Esophagus muscularis mucosa (tissue), 4 donors: ENCODE results near the gene PROSER1.

Source experiments
- EP300 ChIP-seq: sonication (generic); formaldehyde crosslinking; IDR thresholded peaks from one replicate; pipeline ENCODE4 v1.6.1; 2017; ENCODE audit warnings: antibody characterized with exemption
- POLR2A ChIP-seq: fragments of 450-650 bp; IDR thresholded peaks from one replicate; pipeline ENCODE4 v1.6.1; 2017; ENCODE audit warnings: antibody characterized with exemption, moderate library complexity, mild to moderate bottlenecking, low read depth
- POLR2AphosphoS5 ChIP-seq, 2 donors: sonication (generic); formaldehyde crosslinking; IDR thresholded peaks; one replicate each; pipeline ENCODE4 v1.6.1; 2017; ENCODE audit warnings: antibody characterized with exemption in 2 of 2
- TF ChIP-seq, protein P1 (sequence below), 3 experiments: fragments of 200-600 bp in 2 of 3; fragments of 450-650 bp in 1 of 3; sonication (generic) in 2 of 3; IDR thresholded peaks; one replicate each; pipeline ENCODE4 v1.5.1; 2017 to 2019; ENCODE audit warnings: antibody characterized with exemption in 3 of 3, mild to moderate bottlenecking in 2 of 3, moderate library complexity in 1 of 3

DNA sequence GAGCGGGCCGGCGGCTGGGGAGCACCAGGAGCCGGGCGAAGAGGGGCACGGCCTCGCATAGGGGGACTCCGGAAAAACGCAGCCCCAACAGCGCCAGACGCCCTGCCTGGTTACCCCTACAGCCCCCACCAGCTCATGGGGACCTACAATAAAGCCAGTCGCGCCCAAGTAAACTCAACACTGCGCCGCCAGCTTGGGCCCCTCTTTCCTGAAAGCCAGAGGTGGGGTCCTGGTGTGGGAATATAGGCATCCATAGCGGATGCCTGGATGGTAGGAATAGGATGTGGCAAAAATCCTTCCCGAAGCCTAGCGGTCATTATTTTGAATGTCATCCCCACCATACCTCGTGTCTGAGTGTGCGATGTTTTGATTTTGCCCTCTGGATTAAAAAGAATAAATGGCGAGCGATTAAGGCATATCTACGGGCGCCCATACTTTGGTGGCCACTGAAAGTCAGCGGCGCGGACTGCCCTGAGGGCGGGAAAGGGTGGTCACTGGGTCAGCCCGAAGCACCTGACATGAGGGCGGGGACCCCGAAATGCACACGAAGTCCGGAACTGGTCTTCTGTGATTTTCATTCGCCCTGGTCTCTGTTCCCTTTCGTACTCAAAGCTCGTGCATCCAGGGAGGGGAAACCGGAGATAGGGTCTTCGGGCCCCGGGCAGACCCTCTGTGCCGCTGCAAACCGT is at the start of gene PROSER1, which contains the start of gene NHLRC3:
- TF ChIP-seq POLR2A (no peak), POLR2AphosphoS5 (IDR thresholded peaks at IDR 0.05) (peak; percentile 70 to 72), EP300 (no peak)
- TF ChIP-seq, protein P1, sequence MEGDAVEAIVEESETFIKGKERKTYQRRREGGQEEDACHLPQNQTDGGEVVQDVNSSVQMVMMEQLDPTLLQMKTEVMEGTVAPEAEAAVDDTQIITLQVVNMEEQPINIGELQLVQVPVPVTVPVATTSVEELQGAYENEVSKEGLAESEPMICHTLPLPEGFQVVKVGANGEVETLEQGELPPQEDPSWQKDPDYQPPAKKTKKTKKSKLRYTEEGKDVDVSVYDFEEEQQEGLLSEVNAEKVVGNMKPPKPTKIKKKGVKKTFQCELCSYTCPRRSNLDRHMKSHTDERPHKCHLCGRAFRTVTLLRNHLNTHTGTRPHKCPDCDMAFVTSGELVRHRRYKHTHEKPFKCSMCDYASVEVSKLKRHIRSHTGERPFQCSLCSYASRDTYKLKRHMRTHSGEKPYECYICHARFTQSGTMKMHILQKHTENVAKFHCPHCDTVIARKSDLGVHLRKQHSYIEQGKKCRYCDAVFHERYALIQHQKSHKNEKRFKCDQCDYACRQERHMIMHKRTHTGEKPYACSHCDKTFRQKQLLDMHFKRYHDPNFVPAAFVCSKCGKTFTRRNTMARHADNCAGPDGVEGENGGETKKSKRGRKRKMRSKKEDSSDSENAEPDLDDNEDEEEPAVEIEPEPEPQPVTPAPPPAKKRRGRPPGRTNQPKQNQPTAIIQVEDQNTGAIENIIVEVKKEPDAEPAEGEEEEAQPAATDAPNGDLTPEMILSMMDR (IDR thresholded peaks at IDR 0.05), result no peak
